ENCODE results near the gene DNAJB12. TPM values are rescaled to one million over a fixed set of nuclear protein-coding genes. Genes with fewer than 3 reads are reported as not detected.
"Not testable (repeated sequence)": the region's sequence is repeated elsewhere in the genome, so short reads cannot be mapped to it uniquely, and the experiment has no call there.

The DNAJB12 gene
- total and polyA plus RNA-seq, 8 donors = 25.1 to 38.9 (median 28.3) TPM

DNA sequence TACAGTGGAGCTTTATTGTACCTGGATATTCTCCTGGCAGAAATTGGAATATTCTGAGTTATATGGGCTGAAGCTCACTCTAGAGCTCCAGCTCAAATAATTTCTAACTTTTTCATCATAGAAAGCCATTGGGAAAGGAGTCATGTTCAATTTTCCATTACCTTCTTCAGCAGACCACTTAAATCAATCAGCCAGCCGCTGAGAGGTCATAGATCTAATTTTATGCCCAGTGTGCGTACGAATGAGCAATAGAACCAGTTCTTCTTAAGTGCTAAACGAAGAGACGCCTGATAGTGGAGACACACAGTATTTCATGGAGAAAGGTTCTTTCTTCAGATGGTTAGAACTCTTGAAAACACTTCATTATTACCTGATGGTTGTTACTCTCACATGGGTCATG lies 35.0 kb upstream of the DNAJB12 start:
- intact Hi-C loops (cut with DNase I) = no loop called here
- no peak overlapping the region for H3K27ac ChIP-seq
- TF ChIP-seq, protein P1, sequence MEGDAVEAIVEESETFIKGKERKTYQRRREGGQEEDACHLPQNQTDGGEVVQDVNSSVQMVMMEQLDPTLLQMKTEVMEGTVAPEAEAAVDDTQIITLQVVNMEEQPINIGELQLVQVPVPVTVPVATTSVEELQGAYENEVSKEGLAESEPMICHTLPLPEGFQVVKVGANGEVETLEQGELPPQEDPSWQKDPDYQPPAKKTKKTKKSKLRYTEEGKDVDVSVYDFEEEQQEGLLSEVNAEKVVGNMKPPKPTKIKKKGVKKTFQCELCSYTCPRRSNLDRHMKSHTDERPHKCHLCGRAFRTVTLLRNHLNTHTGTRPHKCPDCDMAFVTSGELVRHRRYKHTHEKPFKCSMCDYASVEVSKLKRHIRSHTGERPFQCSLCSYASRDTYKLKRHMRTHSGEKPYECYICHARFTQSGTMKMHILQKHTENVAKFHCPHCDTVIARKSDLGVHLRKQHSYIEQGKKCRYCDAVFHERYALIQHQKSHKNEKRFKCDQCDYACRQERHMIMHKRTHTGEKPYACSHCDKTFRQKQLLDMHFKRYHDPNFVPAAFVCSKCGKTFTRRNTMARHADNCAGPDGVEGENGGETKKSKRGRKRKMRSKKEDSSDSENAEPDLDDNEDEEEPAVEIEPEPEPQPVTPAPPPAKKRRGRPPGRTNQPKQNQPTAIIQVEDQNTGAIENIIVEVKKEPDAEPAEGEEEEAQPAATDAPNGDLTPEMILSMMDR (IDR thresholded peaks at IDR 0.05) = no peak
- ATAC-seq (no peak), DNase-seq (no peak)
- H3K9me3 ChIP-seq = no peaks in the 10 kb centered on the region
- no peak overlapping the region for H3K4me3 ChIP-seq
- H3K27me3 ChIP-seq = no peaks in the 10 kb centered on the region
- no peaks in the 10 kb centered on the region for H3K36me3 ChIP-seq
- H3K4me1 ChIP-seq = peaks cover 0 to 12% of the 10 kb centered on the region in 2 donors

GRCh38 chr10:72389014-72389413 lies 34.3 kb upstream of the DNAJB12 start:
- no peaks in the 10 kb centered on the region for H3K27me3 ChIP-seq
- TF ChIP-seq, protein P1 (IDR thresholded peaks at IDR 0.05) = no peak
- no peaks in the 10 kb centered on the region for H3K9me3 ChIP-seq
- peaks cover 0 to 12% of the 10 kb centered on the region in 2 donors for H3K4me1 ChIP-seq
- no peak for DNase-seq
- ATAC-seq = no peak
- intact Hi-C loops (cut with DNase I) = no loop called here
- H3K36me3 ChIP-seq = no peaks in the 10 kb centered on the region
- H3K27ac ChIP-seq = no peak overlapping the region
- H3K4me3 ChIP-seq = no peak overlapping the region

GRCh38 chr10:72388062-72388461 lies 33.3 kb upstream of the DNAJB12 start:
- Histone ChIP-seq H3K36me3 (no peaks in the 10 kb centered on the region), H3K4me1 (peaks cover 0 to 12% of the 10 kb centered on the region in 2 donors), H3K27me3 (no peaks in the 10 kb centered on the region), H3K4me3 (no peak overlapping the region), H3K27ac (no peak overlapping the region), H3K9me3 (no peaks in the 10 kb centered on the region)
- no peak for ATAC-seq
- intact Hi-C loops (cut with DNase I) = no loop called here
- TF ChIP-seq, protein P1 (IDR thresholded peaks at IDR 0.05) = no peak
- no peak for DNase-seq

DNA sequence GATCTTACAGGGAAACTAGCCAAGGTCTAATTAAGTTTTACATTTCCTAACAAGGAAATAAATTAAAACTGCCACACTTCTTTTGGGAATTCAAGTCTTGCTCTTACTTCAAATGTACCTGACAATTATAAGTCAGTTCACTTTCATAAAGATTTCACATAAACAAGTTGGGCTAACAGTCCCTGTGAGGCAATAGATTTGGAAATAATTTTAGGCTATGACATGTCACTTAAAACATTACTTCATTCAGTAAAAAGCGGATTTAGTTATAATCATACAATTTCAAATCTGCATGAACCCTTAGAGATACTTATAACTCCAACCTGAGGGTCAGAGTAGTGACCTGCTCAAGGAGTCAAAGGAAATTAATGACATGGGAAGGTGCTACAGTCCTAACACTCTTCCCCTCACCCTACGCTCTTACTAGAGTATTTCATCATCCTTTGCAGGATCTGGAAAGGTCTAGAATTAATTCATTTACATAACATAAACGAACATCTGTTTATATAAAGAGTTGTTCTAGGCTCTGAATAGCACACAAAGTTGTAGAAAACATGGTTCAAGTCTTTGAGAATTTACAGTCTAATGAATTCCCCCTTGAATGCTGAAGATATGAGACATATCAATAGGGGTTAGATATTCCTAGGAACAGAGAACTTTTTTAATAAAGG lies 32.3 kb upstream of the DNAJB12 start:
- Histone ChIP-seq H3K36me3 (no peaks in the 10 kb centered on the region), H3K4me1 (peaks cover 0 to 12% of the 10 kb centered on the region in 2 donors), H3K4me3 (no peak overlapping the region), H3K27me3 (no peaks in the 10 kb centered on the region), H3K27ac (peak overlapping the region in 1 of 2 donors; percentile 13), H3K9me3 (no peaks in the 10 kb centered on the region)
- intact Hi-C loops (cut with DNase I) = no loop called here
- no peak for DNase-seq
- TF ChIP-seq, protein P1 (IDR thresholded peaks at IDR 0.05) = no peak
- ATAC-seq = no peak

- no peaks in the 10 kb centered on the region for H3K9me3 ChIP-seq
- peaks cover 0 to 12% of the 10 kb centered on the region in 2 donors for H3K4me1 ChIP-seq
- no peaks in the 10 kb centered on the region for H3K27me3 ChIP-seq
- H3K4me3 ChIP-seq = no peak overlapping the region
- ATAC-seq (no peak), DNase-seq (no peak)
- intact Hi-C loops (cut with DNase I) = no loop called here
- TF ChIP-seq, protein P1 (IDR thresholded peaks at IDR 0.05) = no peak
- no peak overlapping the region for H3K27ac ChIP-seq
- H3K36me3 ChIP-seq = peaks cover 0 to 4% of the 10 kb centered on the region in 2 donors
Measured at GRCh38 chr10:72385724-72386123, 31.0 kb upstream of the DNAJB12 start.

GRCh38 chr10:72384982-72385381 lies 30.3 kb upstream of the DNAJB12 start:
- H3K36me3 ChIP-seq; intact Hi-C loops (cut with DNase I); ATAC-seq; H3K27me3 ChIP-seq; H3K4me3 ChIP-seq; H3K9me3 ChIP-seq: not testable (repeated sequence)
- peak in 2 of 4 donors; percentile 14 to 48 for DNase-seq
- peak overlapping the region in 1 of 2 donors; percentile 23 for H3K27ac ChIP-seq
- H3K4me1 ChIP-seq = peaks cover 0 to 12% of the 10 kb centered on the region in 2 donors
